ENCODE measurements around the gene CFLAR.

GRCh38 chr2:201208563-201209252 lies 92.7 kb downstream of the CFLAR start:
- TF ChIP-seq CTCF (IDR thresholded peaks at IDR 0.05) (no peak), POLR2A (IDR thresholded peaks at IDR 0.05) (no peak)

All from Peyer's patch (tissue), 4 donors.